H9 (cell line): ENCODE data around the gene CYP19A1. TPM values are rescaled to one million over a fixed set of nuclear protein-coding genes. Genes with fewer than 3 reads are reported as not detected.
"Not testable (repeated sequence)": the region's sequence is repeated elsewhere in the genome, so short reads cannot be mapped to it uniquely, and the experiment has no call there.

Experiments used
- DNase-seq: peaks from one replicate; pipeline ENCODE4 v3.0.0-alpha.2; 2017
- H2AFZ ChIP-seq: one replicate; pipeline ENCODE4 v1.6.1; 2013; ENCODE audit warnings: mild to moderate bottlenecking, low read length, control low read depth, moderate library complexity
- H2AK5ac ChIP-seq: 2 replicates; pipeline ENCODE4 v1.6.1; 2013; ENCODE audit warnings: low read length, control low read depth, mixed read lengths; ENCODE audit not compliant: insufficient read length
- H2BK120ac ChIP-seq: one replicate; pipeline ENCODE4 v1.6.1; 2013; ENCODE audit warnings: low read depth, mild to moderate bottlenecking, low read length, control low read depth, inconsistent platforms; ENCODE audit not compliant: poor library complexity, severe bottlenecking
- H2BK12ac ChIP-seq: 2 replicates; pipeline ENCODE4 v1.6.1; 2013; ENCODE audit warnings: low read length, control low read depth, mixed read lengths, low read depth; ENCODE audit not compliant: insufficient read length
- H2BK15ac ChIP-seq: 2 replicates; pipeline ENCODE4 v1.6.1; 2013; ENCODE audit warnings: low read depth, low read length, control low read depth
- H2BK20ac ChIP-seq: one replicate; pipeline ENCODE4 v1.6.1; 2013; ENCODE audit warnings: low read depth, mild to moderate bottlenecking, low read length, control low read depth, inconsistent platforms; ENCODE audit not compliant: poor library complexity, severe bottlenecking
- H2BK5ac ChIP-seq: 2 replicates; pipeline ENCODE4 v1.6.1; 2013; ENCODE audit warnings: low read length, control low read depth, mixed read lengths; ENCODE audit not compliant: insufficient read length
- H3K14ac ChIP-seq: 2 replicates; pipeline ENCODE4 v1.6.1; 2013; ENCODE audit warnings: low read length, control low read depth; ENCODE audit not compliant: insufficient read depth
- H3K18ac ChIP-seq: 2 replicates; pipeline ENCODE4 v1.6.1; 2013; ENCODE audit warnings: low read depth, mild to moderate bottlenecking, mixed read lengths, low read length, control low read depth; ENCODE audit not compliant: insufficient read length
- H3K23ac ChIP-seq: 2 replicates; pipeline ENCODE4 v1.6.1; 2013; ENCODE audit warnings: low read length, control low read depth, mixed read lengths, low read depth; ENCODE audit not compliant: insufficient read length
- H3K23me2 ChIP-seq: 2 replicates; pipeline ENCODE4 v1.6.1; 2013; ENCODE audit warnings: low read depth, mild to moderate bottlenecking, mixed read lengths, low read length, control low read depth; ENCODE audit not compliant: insufficient read length, poor library complexity, severe bottlenecking
- H3K27ac ChIP-seq: 2 replicates; pipeline ENCODE4 v1.5.1; 2013; ENCODE audit warnings: low read length, control low read depth, mixed read lengths, low read depth; ENCODE audit not compliant: insufficient read length
- H3K27me3 ChIP-seq: 2 replicates; pipeline ENCODE4 v1.6.1; 2013; ENCODE audit warnings: low read length, control low read depth, inconsistent platforms; ENCODE audit not compliant: insufficient read depth
- H3K4ac ChIP-seq: 2 replicates; pipeline ENCODE4 v1.6.1; 2013; ENCODE audit warnings: low read depth, mild to moderate bottlenecking, control low read depth, inconsistent platforms, low read length, moderate library complexity
- H3K4me1 ChIP-seq: 2 replicates; pipeline ENCODE4 v1.6.1; 2013; ENCODE audit warnings: low read length, control low read depth, inconsistent platforms; ENCODE audit not compliant: insufficient read depth
- H3K4me2 ChIP-seq: 2 replicates; pipeline ENCODE4 v1.6.1; 2013; ENCODE audit warnings: low read length, control low read depth, mixed read lengths; ENCODE audit not compliant: insufficient read length, insufficient read depth
- H3K56ac ChIP-seq: 2 replicates; pipeline ENCODE4 v1.6.1; 2013; ENCODE audit warnings: low read depth, mild to moderate bottlenecking, mixed read lengths, low read length, control low read depth; ENCODE audit not compliant: insufficient read length
- H3K79me1 ChIP-seq: 2 replicates; pipeline ENCODE4 v1.6.1; 2013; ENCODE audit warnings: low read depth, mild to moderate bottlenecking, moderate library complexity, low read length, control low read depth, inconsistent platforms; ENCODE audit not compliant: insufficient read depth, poor library complexity, severe bottlenecking
- H3K79me2 ChIP-seq: 2 replicates; pipeline ENCODE4 v1.6.1; 2013; ENCODE audit warnings: low read length, control low read depth, inconsistent platforms; ENCODE audit not compliant: insufficient read depth
- H3K9ac ChIP-seq: 2 replicates; pipeline ENCODE4 v1.6.1; 2013; ENCODE audit warnings: low read length, control low read depth, mixed read lengths; ENCODE audit not compliant: insufficient read length; ENCODE audit errors: extremely low read depth
- H3K9me3 ChIP-seq: one replicate; pipeline ENCODE4 v1.6.1; 2013; ENCODE audit warnings: low read depth, low read length, inconsistent platforms; ENCODE audit not compliant: control insufficient read depth
- H3T11ph ChIP-seq: one replicate; pipeline ENCODE4 v1.6.1; 2013; ENCODE audit warnings: mild to moderate bottlenecking, low read length, control low read depth, inconsistent platforms
- H4K20me1 ChIP-seq: one replicate; pipeline ENCODE4 v1.6.1; 2013; ENCODE audit not compliant: control insufficient read depth, insufficient read length, insufficient read depth
- H4K5ac ChIP-seq: 2 replicates; pipeline ENCODE4 v1.6.1; 2013; ENCODE audit warnings: low read depth, mild to moderate bottlenecking, mixed read lengths, low read length, control low read depth; ENCODE audit not compliant: insufficient read length
- H4K8ac ChIP-seq: replicated peaks from 2 replicates; pipeline ENCODE4 v1.6.1; 2013; ENCODE audit warnings: low read length, control low read depth, mixed read lengths, low read depth; ENCODE audit not compliant: insufficient read length
- H4K91ac ChIP-seq: 2 replicates; pipeline ENCODE4 v1.6.1; 2013; ENCODE audit warnings: low read depth, mild to moderate bottlenecking, moderate library complexity, mixed read lengths, low read length, control low read depth; ENCODE audit not compliant: insufficient read length
- H3K27ac Mint-ChIP-seq, 3 experiments: 2 replicates in 2 of 3; 3 replicates in 1 of 3; pipeline ENCODE4 v1.8.0; 2020 to 2021; ENCODE audit warnings: mixed read lengths in 3 of 3, mild to moderate bottlenecking in 1 of 3, moderate library complexity in 1 of 3
- H3K27me3 Mint-ChIP-seq: 2 replicates; pipeline ENCODE4 v1.8.0; 2021; ENCODE audit warnings: low read depth, mild to moderate bottlenecking, moderate library complexity, mixed read lengths
- H3K36me3 Mint-ChIP-seq, 3 experiments: 2 replicates in 2 of 3; 3 replicates in 1 of 3; pipeline ENCODE4 v1.8.0; 2020 to 2021; ENCODE audit warnings: low read depth in 3 of 3, mixed read lengths in 3 of 3; ENCODE audit not compliant: insufficient read depth in 1 of 3
- H3K4me1 Mint-ChIP-seq, 2 experiments: 2 replicates each; pipeline ENCODE4 v1.8.0; 2020; ENCODE audit warnings: mixed read lengths in 2 of 2
- H3K4me3 Mint-ChIP-seq, 2 experiments: 2 replicates in 1 of 2; 3 replicates in 1 of 2; pipeline ENCODE4 v1.8.0; 2020 to 2021; ENCODE audit warnings: mild to moderate bottlenecking in 2 of 2, mixed read lengths in 2 of 2, moderate library complexity in 1 of 2
- H3K9me3 Mint-ChIP-seq, 2 experiments: 2 replicates in 1 of 2; 3 replicates in 1 of 2; pipeline ENCODE4 v1.8.0; 2020; ENCODE audit warnings: mild to moderate bottlenecking in 2 of 2, mixed read lengths in 2 of 2, moderate library complexity in 1 of 2
- CTCF ChIP-seq: fragments of 200-600 bp; sonication (generic); conservative IDR thresholded peaks from 3 replicates; pipeline ENCODE4 v1.8.0; 2021; ENCODE audit warnings: antibody characterized with exemption, mild to moderate bottlenecking
- WGBS: extraction: QIAGEN DNeasy Blood & Tissue Kit; methylation state at CpG from one replicate; pipeline ENCODE4 v1.1.7; 2013; ENCODE audit warnings: missing lambda C conversion rate, low lambda C conversion rate, mixed read lengths; ENCODE audit not compliant: insufficient read length; ENCODE audit errors: extremely low coverage; 5-methylcytosine and 5-hydroxymethylcytosine counted together
- total RNA-seq: library from RNA; stranded (reverse); gene quantifications from 2 replicates; pipeline ENCODE4 v1.2.1, GENCODE V29; 2021

Gene CYP19A1
- total RNA-seq, 1 experiment from 2014 or later: not detected

GRCh38 chr15:51189669-51190385 is 148.6 kb downstream of the CYP19A1 start:
- Mint-ChIP-seq H3K27me3 (peaks cover 10% of the 10 kb centered on the region), H3K36me3 (no peaks in the 10 kb centered on the region), H3K9me3 (no peaks in the 10 kb centered on the region), H3K4me3 (no peak overlapping the region), H3K27ac (no peak overlapping the region), H3K4me1 (peaks cover 10 to 11% of the 10 kb centered on the region in 2 experiments; a peak in 3 of 4 replicates)
- H3K79me2 ChIP-seq: no peaks in the 10 kb centered on the region
- no peak overlapping the region for H3K23ac ChIP-seq
- no CpG with 5 or more reads among the region's 6 CpGs for WGBS
- no peak overlapping the region for H3K4me2 ChIP-seq
- no peak overlapping the region for H3K9ac ChIP-seq
- no peak overlapping the region for H2AK5ac ChIP-seq
- H3T11ph ChIP-seq: no peak overlapping the region
- DNase-seq: no peak
- no peaks in the 10 kb centered on the region for H4K20me1 ChIP-seq
- no peak overlapping the region for H2BK12ac ChIP-seq
- H3K56ac ChIP-seq: no peak overlapping the region
- no peak overlapping the region for H3K27ac ChIP-seq
- H3K79me1 ChIP-seq: no peaks in the 10 kb centered on the region
- no peak overlapping the region for H2BK120ac ChIP-seq
- H3K14ac ChIP-seq: no peak overlapping the region; the same call in 1 of the 2 replicates
- no peak overlapping the region for H2AFZ ChIP-seq
- no peak overlapping the region for H4K8ac ChIP-seq
- no peaks in the 10 kb centered on the region; the same call in 1 of the 2 replicates for H3K27me3 ChIP-seq
- H4K91ac ChIP-seq: no peak overlapping the region
- no peaks in the 10 kb centered on the region; the same call in 1 of the 2 replicates for H3K4me1 ChIP-seq
- no peak overlapping the region for H2BK15ac ChIP-seq
- H3K9me3 ChIP-seq: no peaks in the 10 kb centered on the region
- H4K5ac ChIP-seq: no peak overlapping the region
- no peak for TF ChIP-seq CTCF
- H3K4ac ChIP-seq: no peak overlapping the region
- no peaks in the 10 kb centered on the region for H3K23me2 ChIP-seq
- H2BK20ac ChIP-seq: no peak overlapping the region
- H2BK5ac ChIP-seq: no peak overlapping the region
- H3K18ac ChIP-seq: no peak overlapping the region

DNA sequence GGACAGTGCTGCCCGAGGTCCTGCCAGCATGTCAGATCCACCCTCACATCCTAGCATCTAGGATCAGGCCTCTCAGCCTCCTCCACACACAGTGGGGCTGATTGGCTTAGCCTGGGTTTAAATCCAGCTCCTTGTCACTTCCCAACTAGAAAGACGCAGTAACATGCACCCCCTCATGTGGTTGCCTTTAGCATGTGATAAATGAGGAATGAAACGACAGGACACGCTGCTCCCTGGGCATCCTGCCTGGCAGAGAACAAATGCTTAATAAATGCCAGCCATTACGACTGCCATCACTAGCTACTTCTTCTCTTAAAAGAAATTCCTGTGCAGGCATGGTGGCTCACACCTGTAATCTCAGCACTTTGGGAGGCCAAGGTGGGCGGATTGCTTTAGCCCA is 149.6 kb downstream of the CYP19A1 start:
- H3K14ac ChIP-seq, H3K4me1 ChIP-seq, H3K4me3 Mint-ChIP-seq, H2BK12ac ChIP-seq, H3K27me3 ChIP-seq, H3K4ac ChIP-seq, H3T11ph ChIP-seq, H3K9ac ChIP-seq, H2BK20ac ChIP-seq, H4K5ac ChIP-seq, H2BK120ac ChIP-seq, H3K36me3 Mint-ChIP-seq, H3K27me3 Mint-ChIP-seq, H3K9me3 ChIP-seq, H3K9me3 Mint-ChIP-seq, H3K79me1 ChIP-seq, H3K27ac ChIP-seq, H3K23me2 ChIP-seq, H2AFZ ChIP-seq, H2AK5ac ChIP-seq, H4K8ac ChIP-seq, H3K56ac ChIP-seq, H3K4me2 ChIP-seq, H4K91ac ChIP-seq, H4K20me1 ChIP-seq, H2BK15ac ChIP-seq, H3K23ac ChIP-seq, DNase-seq, H2BK5ac ChIP-seq, H3K79me2 ChIP-seq, H3K18ac ChIP-seq: not testable (repeated sequence)
- peak overlapping the region in 1 of 3 experiments; percentile 85; a peak in 1 of 7 replicates for H3K27ac Mint-ChIP-seq
- no CpG with 5 or more reads among the region's 6 CpGs for WGBS
- peaks cover 10 to 11% of the 10 kb centered on the region in 2 experiments; a peak in 3 of 4 replicates for H3K4me1 Mint-ChIP-seq
